Gastrocnemius medialis (tissue), 4 donors: ENCODE data around the gene SEPTIN3. TPM values are rescaled to one million over a fixed set of nuclear protein-coding genes. Genes with fewer than 3 reads are reported as not detected.

ENCODE experiments used
- ATAC-seq, 2 donors: fragments of 150-250 bp; one replicate each; pipeline ENCODE4 v1.9.1; 2016
- DNase-seq, 2 donors: peaks; one replicate each; pipeline ENCODE4 v3.0.0-alpha.2; 2019
- H3K27ac ChIP-seq, 4 donors: fragments of 200-600 bp; sonication (generic); 1 replicate in 1 of 4; 2 replicates in 3 of 4; pipeline ENCODE4 v1.5.1; 2016 to 2018; ENCODE audit warnings: mild to moderate bottlenecking in 2 of 4, moderate library complexity in 1 of 4
- H3K27me3 ChIP-seq, 3 donors: fragments of 200-600 bp; sonication (generic) in 2 of 3; 1 replicate in 1 of 3; 2 replicates in 2 of 3; pipeline versions ENCODE4 v1.5.1 to v1.6.0; 2016 to 2019; ENCODE audit warnings: mild to moderate bottlenecking in 1 of 3, moderate library complexity in 1 of 3
- H3K36me3 ChIP-seq, 2 donors: fragments of 200-600 bp; sonication (generic) in 1 of 2; one replicate each; pipeline ENCODE4 v1.5.1; 2017 to 2018
- H3K4me1 ChIP-seq, 2 donors: fragments of 200-600 bp; sonication (generic) in 1 of 2; one replicate each; pipeline ENCODE4 v1.5.1; 2016 to 2017; ENCODE audit warnings: mild to moderate bottlenecking in 2 of 2
- H3K4me3 ChIP-seq, 4 donors: fragments of 200-600 bp; sonication (generic) in 3 of 4; 1 replicate in 1 of 4; 2 replicates in 3 of 4; pipeline ENCODE4 v1.5.1; 2016 to 2019; ENCODE audit warnings: mild to moderate bottlenecking in 2 of 4
- H3K9me3 ChIP-seq, 3 donors: fragments of 200-600 bp; sonication (generic) in 2 of 3; 1 replicate in 1 of 3; 2 replicates in 2 of 3; pipeline ENCODE4 v1.5.1; 2016 to 2019
- POLR2A ChIP-seq, 2 donors: fragments of 450-650 bp; IDR thresholded peaks; one replicate each; pipeline ENCODE4 v1.6.1; 2017; ENCODE audit warnings: antibody characterized with exemption in 2 of 2, mild to moderate bottlenecking in 2 of 2, moderate library complexity in 2 of 2
- in situ Hi-C, 4 donors: fragments of 200-750 bp; cut with MboI; loops; one replicate each; pipeline versions ENCODE4 v1.15.0 to v1.8.0; 2017; ENCODE audit warnings: low sequenced_read_pairs in 4 of 4
- intact Hi-C: fragments of 100-400 bp; cut with DNase I; formaldehyde crosslinking; loops from one replicate; pipeline ENCODE4 v1.15.1; 2023; ENCODE audit warnings: low total_unique reads
- total RNA-seq, 4 donors: library from RNA; depleted of rRNA; stranded (reverse); fragments of >200 nt; gene quantifications; one replicate each; pipeline versions ENCODE4 v1.1.0 to v1.2.3, GENCODE V29; 2016
- TF ChIP-seq, protein P1 (sequence below), 5 experiments: fragments of 450-650 bp in 3 of 5; fragments of 200-600 bp in 2 of 5; sonication (generic) in 2 of 5; IDR thresholded peaks in 4 of 5; conservative IDR thresholded peaks in 1 of 5; 1 replicate in 4 of 5; 2 replicates in 1 of 5; pipeline ENCODE4 v1.5.1; 2016 to 2019; ENCODE audit warnings: antibody characterized with exemption in 5 of 5, mild to moderate bottlenecking in 3 of 5, moderate library complexity in 3 of 5

SEPTIN3 gene
- total RNA-seq, 4 donors from 2014 or later = 0.18 TPM; not detected in 3

DNA sequence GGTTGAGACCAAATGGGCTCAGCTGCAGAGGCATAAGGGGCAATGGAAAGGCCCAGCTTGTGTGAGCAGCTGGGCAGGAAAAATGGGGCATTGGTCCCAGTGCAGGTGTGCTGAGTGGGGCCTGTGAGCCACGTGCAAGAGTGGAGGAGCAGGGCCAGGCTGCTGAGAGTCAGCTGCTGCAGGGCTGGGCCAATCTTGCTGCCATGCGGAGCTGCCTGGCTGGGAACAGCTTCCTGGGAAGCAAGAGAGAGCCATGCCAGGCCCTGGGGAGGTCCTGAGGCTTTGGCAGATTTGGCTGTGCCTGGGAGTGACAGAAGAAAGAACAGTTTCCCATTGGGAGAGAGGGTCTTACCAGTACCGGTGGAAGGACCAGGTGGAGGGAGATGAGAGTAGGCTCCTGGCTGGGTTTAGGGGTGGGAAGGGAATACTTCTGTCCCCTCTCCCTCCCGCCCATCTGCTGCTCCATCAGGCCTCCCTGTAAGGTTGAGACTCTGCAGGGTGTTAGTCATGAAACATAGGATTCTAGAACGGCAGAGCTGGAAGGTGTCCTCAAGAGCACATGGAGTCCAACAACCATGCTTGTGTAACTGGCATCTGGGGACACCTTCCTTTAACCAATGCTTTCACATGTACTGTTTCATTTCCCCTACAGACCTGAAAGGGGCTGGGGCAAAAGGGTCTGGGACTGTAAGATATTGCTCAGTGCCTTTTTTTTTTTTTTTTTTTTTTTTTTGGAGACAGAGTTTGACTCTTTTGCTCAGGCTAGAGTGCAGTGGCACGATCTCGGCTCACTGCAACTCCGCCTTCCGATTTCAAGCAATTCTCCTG lies 10.4 kb downstream of the SEPTIN3 start:
- no peak for TF ChIP-seq POLR2A (IDR thresholded peaks at IDR 0.05)
- TF ChIP-seq, protein P1, sequence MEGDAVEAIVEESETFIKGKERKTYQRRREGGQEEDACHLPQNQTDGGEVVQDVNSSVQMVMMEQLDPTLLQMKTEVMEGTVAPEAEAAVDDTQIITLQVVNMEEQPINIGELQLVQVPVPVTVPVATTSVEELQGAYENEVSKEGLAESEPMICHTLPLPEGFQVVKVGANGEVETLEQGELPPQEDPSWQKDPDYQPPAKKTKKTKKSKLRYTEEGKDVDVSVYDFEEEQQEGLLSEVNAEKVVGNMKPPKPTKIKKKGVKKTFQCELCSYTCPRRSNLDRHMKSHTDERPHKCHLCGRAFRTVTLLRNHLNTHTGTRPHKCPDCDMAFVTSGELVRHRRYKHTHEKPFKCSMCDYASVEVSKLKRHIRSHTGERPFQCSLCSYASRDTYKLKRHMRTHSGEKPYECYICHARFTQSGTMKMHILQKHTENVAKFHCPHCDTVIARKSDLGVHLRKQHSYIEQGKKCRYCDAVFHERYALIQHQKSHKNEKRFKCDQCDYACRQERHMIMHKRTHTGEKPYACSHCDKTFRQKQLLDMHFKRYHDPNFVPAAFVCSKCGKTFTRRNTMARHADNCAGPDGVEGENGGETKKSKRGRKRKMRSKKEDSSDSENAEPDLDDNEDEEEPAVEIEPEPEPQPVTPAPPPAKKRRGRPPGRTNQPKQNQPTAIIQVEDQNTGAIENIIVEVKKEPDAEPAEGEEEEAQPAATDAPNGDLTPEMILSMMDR (IDR thresholded peaks at IDR 0.05 in 4 of 5, conservative IDR thresholded peaks at IDR 0.05 in 1 of 5) = no peak
- intact Hi-C loops (no loop called here), in situ Hi-C loops (no loop called here)
- peaks cover 0 to 9% of the 10 kb centered on the region in 2 donors for H3K4me1 ChIP-seq
- no peak for DNase-seq
- ATAC-seq = no peak
- H3K36me3 ChIP-seq = no peaks in the 10 kb centered on the region
- no peak overlapping the region for H3K27ac ChIP-seq
- no peak overlapping the region for H3K4me3 ChIP-seq
- H3K9me3 ChIP-seq = no peaks in the 10 kb centered on the region
- peaks cover 24 to 31% (median 31%) of the 10 kb centered on the region in 3 donors for H3K27me3 ChIP-seq

DNA sequence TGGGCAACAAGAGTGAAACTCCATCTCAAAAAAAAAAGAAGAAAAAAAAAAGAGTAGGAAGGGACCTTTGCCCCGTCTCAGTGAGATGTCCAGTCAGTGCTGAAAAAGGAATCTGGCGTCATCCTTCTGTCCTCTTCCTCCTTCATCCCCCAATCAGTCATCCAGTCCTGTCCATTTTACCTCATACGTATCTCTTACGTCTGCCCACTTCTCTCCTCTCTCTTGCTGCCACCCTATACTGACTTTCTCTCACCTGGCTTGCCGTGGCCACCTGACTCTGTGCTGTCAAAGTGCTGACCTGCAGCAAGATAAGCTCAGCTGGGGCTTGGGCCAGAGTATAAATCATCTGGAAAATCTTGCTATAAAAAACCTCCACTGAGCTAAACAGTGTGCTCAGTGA lies 13.6 kb downstream of the SEPTIN3 start:
- TF ChIP-seq POLR2A (IDR thresholded peaks at IDR 0.05) = no peak
- TF ChIP-seq, protein P1 (IDR thresholded peaks at IDR 0.05 in 4 of 5, conservative IDR thresholded peaks at IDR 0.05 in 1 of 5) = no peak
- Histone ChIP-seq H3K4me1 (peaks cover 0 to 5% of the 10 kb centered on the region in 2 donors), H3K27ac (no peak overlapping the region), H3K9me3 (no peaks in the 10 kb centered on the region), H3K27me3 (peaks cover 2 to 6% (median 2%) of the 10 kb centered on the region in 3 donors), H3K36me3 (no peaks in the 10 kb centered on the region), H3K4me3 (no peak overlapping the region)
- no peak for ATAC-seq
- intact Hi-C loops = no loop called here
- in situ Hi-C loops = no loop called here
- DNase-seq = no peak

DNA sequence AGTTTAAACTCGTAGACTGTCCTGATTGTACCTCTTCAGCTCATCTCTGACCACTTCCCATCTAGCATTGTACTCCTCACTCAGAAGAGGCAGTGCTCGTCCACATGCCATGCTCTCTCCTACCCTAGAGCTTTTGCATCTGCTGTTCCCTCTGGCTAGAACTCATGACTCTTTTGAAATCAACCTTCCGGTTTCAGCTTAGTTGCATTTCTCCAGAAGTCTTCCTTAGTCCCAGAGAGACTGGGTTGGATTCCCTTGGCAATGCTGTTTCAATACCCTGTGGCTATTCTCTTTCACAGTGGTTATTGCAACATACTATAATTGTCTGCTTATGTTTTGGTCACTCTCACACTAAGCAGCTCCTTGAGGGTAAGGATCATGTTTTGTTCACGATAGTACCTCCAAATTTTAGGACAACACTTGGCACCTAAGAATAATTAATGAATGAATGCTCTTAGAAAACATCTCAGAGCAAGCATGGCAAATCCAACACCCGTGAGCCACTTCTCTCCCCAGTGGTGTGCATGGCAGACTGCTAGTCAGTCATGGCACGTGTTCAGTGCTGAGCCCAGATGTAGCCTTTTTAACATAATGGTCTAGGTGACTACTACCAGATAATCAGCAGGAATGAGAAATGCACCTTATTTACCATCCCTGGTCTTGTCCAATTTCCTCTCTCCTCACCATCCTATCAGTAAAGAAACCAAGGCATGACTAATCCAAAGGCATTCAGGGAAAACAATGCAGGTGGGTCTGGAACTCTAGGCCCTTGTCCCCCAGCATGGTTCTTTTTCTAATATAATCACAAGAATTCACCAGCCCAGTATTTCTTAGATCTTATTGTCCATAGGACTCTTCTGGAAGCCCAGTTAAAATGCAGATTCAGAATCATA lies 14.5 kb downstream of the SEPTIN3 start:
- Histone ChIP-seq H3K27me3 (no peaks in the 10 kb centered on the region), H3K9me3 (no peaks in the 10 kb centered on the region), H3K27ac (no peak overlapping the region), H3K4me3 (no peak overlapping the region), H3K36me3 (no peaks in the 10 kb centered on the region), H3K4me1 (peaks cover 0 to 5% of the 10 kb centered on the region in 2 donors)
- DNase-seq (no peak), ATAC-seq (peak in 1 of 2 donors; percentile 64)
- intact Hi-C loops = no loop called here
- TF ChIP-seq, protein P1 (IDR thresholded peaks at IDR 0.05 in 4 of 5, conservative IDR thresholded peaks at IDR 0.05 in 1 of 5) = no peak
- no peak for TF ChIP-seq POLR2A (IDR thresholded peaks at IDR 0.05)
- in situ Hi-C loops = no loop called here

DNA sequence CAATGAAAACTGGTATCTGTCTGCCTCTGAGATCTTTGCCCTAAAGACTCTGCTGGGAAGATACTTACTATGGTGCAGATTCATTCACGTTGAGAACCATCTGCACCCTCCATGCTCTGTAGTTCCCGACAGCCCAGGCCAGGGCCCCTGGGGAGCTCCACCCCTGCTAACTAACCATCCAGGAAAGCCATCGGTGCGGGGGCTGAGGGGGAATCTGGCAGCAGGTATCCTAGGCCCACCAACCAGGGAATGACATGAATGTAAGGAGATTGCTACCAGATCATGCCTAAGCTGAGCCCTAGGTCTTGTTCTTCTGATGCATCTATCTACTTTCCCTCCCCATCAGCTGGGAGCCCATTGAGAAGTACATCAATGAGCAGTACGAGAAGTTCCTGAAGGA lies 18.0 kb downstream of the SEPTIN3 start:
- H3K4me1 ChIP-seq = peaks cover 0 to 5% of the 10 kb centered on the region in 2 donors
- intact Hi-C loops = no loop called here
- no peak overlapping the region for H3K4me3 ChIP-seq
- H3K36me3 ChIP-seq = no peaks in the 10 kb centered on the region
- DNase-seq (no peak), ATAC-seq (no peak)
- TF ChIP-seq, protein P1 (IDR thresholded peaks at IDR 0.05 in 4 of 5, conservative IDR thresholded peaks at IDR 0.05 in 1 of 5) = no peak
- no peak for TF ChIP-seq POLR2A (IDR thresholded peaks at IDR 0.05)
- H3K9me3 ChIP-seq = no peaks in the 10 kb centered on the region
- in situ Hi-C loops = no loop called here
- H3K27ac ChIP-seq = no peak overlapping the region
- H3K27me3 ChIP-seq = no peaks in the 10 kb centered on the region
